H9 (cell line): ENCODE data around the gene LRRC28. TPM values are rescaled to one million over a fixed set of nuclear protein-coding genes. Genes with fewer than 3 reads are reported as not detected.

ENCODE experiments used
- DNase-seq: peaks from one replicate; pipeline ENCODE4 v3.0.0-alpha.2; 2017
- H2AFZ ChIP-seq: one replicate; pipeline ENCODE4 v1.6.1; 2013; ENCODE audit warnings: mild to moderate bottlenecking, low read length, control low read depth, moderate library complexity
- H2AK5ac ChIP-seq: 2 replicates; pipeline ENCODE4 v1.6.1; 2013; ENCODE audit warnings: low read length, control low read depth, mixed read lengths; ENCODE audit not compliant: insufficient read length
- H2BK120ac ChIP-seq: one replicate; pipeline ENCODE4 v1.6.1; 2013; ENCODE audit warnings: low read depth, mild to moderate bottlenecking, low read length, control low read depth, inconsistent platforms; ENCODE audit not compliant: poor library complexity, severe bottlenecking
- H2BK12ac ChIP-seq: 2 replicates; pipeline ENCODE4 v1.6.1; 2013; ENCODE audit warnings: low read length, control low read depth, mixed read lengths, low read depth; ENCODE audit not compliant: insufficient read length
- H2BK15ac ChIP-seq: 2 replicates; pipeline ENCODE4 v1.6.1; 2013; ENCODE audit warnings: low read depth, low read length, control low read depth
- H2BK20ac ChIP-seq: one replicate; pipeline ENCODE4 v1.6.1; 2013; ENCODE audit warnings: low read depth, mild to moderate bottlenecking, low read length, control low read depth, inconsistent platforms; ENCODE audit not compliant: poor library complexity, severe bottlenecking
- H2BK5ac ChIP-seq: 2 replicates; pipeline ENCODE4 v1.6.1; 2013; ENCODE audit warnings: low read length, control low read depth, mixed read lengths; ENCODE audit not compliant: insufficient read length
- H3K14ac ChIP-seq: 2 replicates; pipeline ENCODE4 v1.6.1; 2013; ENCODE audit warnings: low read length, control low read depth; ENCODE audit not compliant: insufficient read depth
- H3K18ac ChIP-seq: 2 replicates; pipeline ENCODE4 v1.6.1; 2013; ENCODE audit warnings: low read depth, mild to moderate bottlenecking, mixed read lengths, low read length, control low read depth; ENCODE audit not compliant: insufficient read length
- H3K23ac ChIP-seq: 2 replicates; pipeline ENCODE4 v1.6.1; 2013; ENCODE audit warnings: low read length, control low read depth, mixed read lengths, low read depth; ENCODE audit not compliant: insufficient read length
- H3K23me2 ChIP-seq: 2 replicates; pipeline ENCODE4 v1.6.1; 2013; ENCODE audit warnings: low read depth, mild to moderate bottlenecking, mixed read lengths, low read length, control low read depth; ENCODE audit not compliant: insufficient read length, poor library complexity, severe bottlenecking
- H3K27ac ChIP-seq: 2 replicates; pipeline ENCODE4 v1.5.1; 2013; ENCODE audit warnings: low read length, control low read depth, mixed read lengths, low read depth; ENCODE audit not compliant: insufficient read length
- H3K27me3 ChIP-seq: 2 replicates; pipeline ENCODE4 v1.6.1; 2013; ENCODE audit warnings: low read length, control low read depth, inconsistent platforms; ENCODE audit not compliant: insufficient read depth
- H3K4ac ChIP-seq: 2 replicates; pipeline ENCODE4 v1.6.1; 2013; ENCODE audit warnings: low read depth, mild to moderate bottlenecking, control low read depth, inconsistent platforms, low read length, moderate library complexity
- H3K4me1 ChIP-seq: 2 replicates; pipeline ENCODE4 v1.6.1; 2013; ENCODE audit warnings: low read length, control low read depth, inconsistent platforms; ENCODE audit not compliant: insufficient read depth
- H3K4me2 ChIP-seq: 2 replicates; pipeline ENCODE4 v1.6.1; 2013; ENCODE audit warnings: low read length, control low read depth, mixed read lengths; ENCODE audit not compliant: insufficient read length, insufficient read depth
- H3K56ac ChIP-seq: 2 replicates; pipeline ENCODE4 v1.6.1; 2013; ENCODE audit warnings: low read depth, mild to moderate bottlenecking, mixed read lengths, low read length, control low read depth; ENCODE audit not compliant: insufficient read length
- H3K79me1 ChIP-seq: 2 replicates; pipeline ENCODE4 v1.6.1; 2013; ENCODE audit warnings: low read depth, mild to moderate bottlenecking, moderate library complexity, low read length, control low read depth, inconsistent platforms; ENCODE audit not compliant: insufficient read depth, poor library complexity, severe bottlenecking
- H3K79me2 ChIP-seq: 2 replicates; pipeline ENCODE4 v1.6.1; 2013; ENCODE audit warnings: low read length, control low read depth, inconsistent platforms; ENCODE audit not compliant: insufficient read depth
- H3K9ac ChIP-seq: 2 replicates; pipeline ENCODE4 v1.6.1; 2013; ENCODE audit warnings: low read length, control low read depth, mixed read lengths; ENCODE audit not compliant: insufficient read length; ENCODE audit errors: extremely low read depth
- H3K9me3 ChIP-seq: one replicate; pipeline ENCODE4 v1.6.1; 2013; ENCODE audit warnings: low read depth, low read length, inconsistent platforms; ENCODE audit not compliant: control insufficient read depth
- H3T11ph ChIP-seq: one replicate; pipeline ENCODE4 v1.6.1; 2013; ENCODE audit warnings: mild to moderate bottlenecking, low read length, control low read depth, inconsistent platforms
- H4K20me1 ChIP-seq: one replicate; pipeline ENCODE4 v1.6.1; 2013; ENCODE audit not compliant: control insufficient read depth, insufficient read length, insufficient read depth
- H4K5ac ChIP-seq: 2 replicates; pipeline ENCODE4 v1.6.1; 2013; ENCODE audit warnings: low read depth, mild to moderate bottlenecking, mixed read lengths, low read length, control low read depth; ENCODE audit not compliant: insufficient read length
- H4K8ac ChIP-seq: replicated peaks from 2 replicates; pipeline ENCODE4 v1.6.1; 2013; ENCODE audit warnings: low read length, control low read depth, mixed read lengths, low read depth; ENCODE audit not compliant: insufficient read length
- H4K91ac ChIP-seq: 2 replicates; pipeline ENCODE4 v1.6.1; 2013; ENCODE audit warnings: low read depth, mild to moderate bottlenecking, moderate library complexity, mixed read lengths, low read length, control low read depth; ENCODE audit not compliant: insufficient read length
- H3K27ac Mint-ChIP-seq, 3 experiments: 2 replicates in 2 of 3; 3 replicates in 1 of 3; pipeline ENCODE4 v1.8.0; 2020 to 2021; ENCODE audit warnings: mixed read lengths in 3 of 3, mild to moderate bottlenecking in 1 of 3, moderate library complexity in 1 of 3
- H3K27me3 Mint-ChIP-seq: 2 replicates; pipeline ENCODE4 v1.8.0; 2021; ENCODE audit warnings: low read depth, mild to moderate bottlenecking, moderate library complexity, mixed read lengths
- H3K36me3 Mint-ChIP-seq, 3 experiments: 2 replicates in 2 of 3; 3 replicates in 1 of 3; pipeline ENCODE4 v1.8.0; 2020 to 2021; ENCODE audit warnings: low read depth in 3 of 3, mixed read lengths in 3 of 3; ENCODE audit not compliant: insufficient read depth in 1 of 3
- H3K4me1 Mint-ChIP-seq, 2 experiments: 2 replicates each; pipeline ENCODE4 v1.8.0; 2020; ENCODE audit warnings: mixed read lengths in 2 of 2
- H3K4me3 Mint-ChIP-seq, 2 experiments: 2 replicates in 1 of 2; 3 replicates in 1 of 2; pipeline ENCODE4 v1.8.0; 2020 to 2021; ENCODE audit warnings: mild to moderate bottlenecking in 2 of 2, mixed read lengths in 2 of 2, moderate library complexity in 1 of 2
- H3K9me3 Mint-ChIP-seq, 2 experiments: 2 replicates in 1 of 2; 3 replicates in 1 of 2; pipeline ENCODE4 v1.8.0; 2020; ENCODE audit warnings: mild to moderate bottlenecking in 2 of 2, mixed read lengths in 2 of 2, moderate library complexity in 1 of 2
- CTCF ChIP-seq: fragments of 200-600 bp; sonication (generic); conservative IDR thresholded peaks from 3 replicates; pipeline ENCODE4 v1.8.0; 2021; ENCODE audit warnings: antibody characterized with exemption, mild to moderate bottlenecking
- WGBS: extraction: QIAGEN DNeasy Blood & Tissue Kit; methylation state at CpG from one replicate; pipeline ENCODE4 v1.1.7; 2013; ENCODE audit warnings: missing lambda C conversion rate, low lambda C conversion rate, mixed read lengths; ENCODE audit not compliant: insufficient read length; ENCODE audit errors: extremely low coverage; 5-methylcytosine and 5-hydroxymethylcytosine counted together
- total RNA-seq: library from RNA; stranded (reverse); gene quantifications from 2 replicates; pipeline ENCODE4 v1.2.1, GENCODE V29; 2021

The LRRC28 gene
- total RNA-seq, 1 experiment from 2014 or later = 17.6 TPM

GRCh38 chr15:99437315-99438223 is 186.3 kb downstream of the LRRC28 start:
- Histone ChIP-seq H2BK120ac (no peak overlapping the region), H3K4me2 (no peak overlapping the region), H3K4me1 (no peaks in the 10 kb centered on the region), H3K4ac (no peak overlapping the region), H4K8ac (no peak overlapping the region), H2BK20ac (no peak overlapping the region), H2BK12ac (no peak overlapping the region), H3K9me3 (no peaks in the 10 kb centered on the region), H2BK15ac (no peak overlapping the region), H3K79me1 (no peaks in the 10 kb centered on the region), H3K79me2 (no peaks in the 10 kb centered on the region), H4K20me1 (no peaks in the 10 kb centered on the region), H2BK5ac (no peak overlapping the region), H3K14ac (peak overlapping the region; percentile 29; the same call in 1 of the 2 replicates), H3K18ac (no peak overlapping the region), H3K9ac (no peak overlapping the region), H3T11ph (no peak overlapping the region), H3K23me2 (no peaks in the 10 kb centered on the region), H4K91ac (no peak overlapping the region), H3K56ac (no peak overlapping the region), H3K23ac (no peak overlapping the region), H4K5ac (no peak overlapping the region), H3K27me3 (no peaks in the 10 kb centered on the region), H2AK5ac (no peak overlapping the region), H2AFZ (no peak overlapping the region), H3K27ac (no peak overlapping the region)
- H3K27ac Mint-ChIP-seq = peak overlapping the region in 1 of 3 experiments; percentile 65; a peak in 3 of 7 replicates
- peak; percentile 26 for DNase-seq
- no peak for TF ChIP-seq CTCF
- no peaks in the 10 kb centered on the region for H3K36me3 Mint-ChIP-seq
- H3K4me1 Mint-ChIP-seq = peaks cover 18 to 37% of the 10 kb centered on the region in 2 experiments
- no peaks in the 10 kb centered on the region for H3K9me3 Mint-ChIP-seq
- H3K4me3 Mint-ChIP-seq = no peak overlapping the region; a peak in 1 of 5 replicates
- no CpG with 5 or more reads among the region's 23 CpGs for WGBS
- no peaks in the 10 kb centered on the region; the same call in 1 of the 2 replicates for H3K27me3 Mint-ChIP-seq
